HG02798 (cell line): ENCODE data around the gene AANAT.
A peak's percentile ranks its signal among the peaks of the same experiment; 100 is the strongest.

Source experiments
- ATAC-seq: cut with Tn5 transposase; IDR thresholded peaks from one replicate; pipeline ENCODE4 v1.9.1; 2021; ENCODE audit warnings: mild to moderate bottlenecking; ENCODE audit not compliant: unreplicated experiment, poor library complexity

AANAT gene

DNA sequence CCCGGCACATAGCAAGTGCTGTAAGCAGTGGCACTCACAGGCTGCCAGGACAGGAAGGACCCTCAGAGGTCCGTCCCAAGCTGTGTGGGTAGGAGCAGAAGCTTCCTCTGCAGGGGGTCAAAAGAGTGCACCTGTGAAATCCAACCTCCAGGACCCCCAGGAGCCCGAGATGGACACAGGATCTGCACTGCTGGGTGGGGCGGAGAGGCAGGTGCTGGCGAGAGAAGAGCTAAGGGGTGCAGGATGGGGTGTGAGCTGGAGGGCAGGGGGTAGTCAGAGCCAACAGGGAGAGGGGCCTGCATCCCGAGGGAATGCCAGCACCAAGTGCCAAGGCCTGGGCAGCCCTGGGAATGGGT, 650 bp upstream of the AANAT start:
- no peak for ATAC-seq

DNA sequence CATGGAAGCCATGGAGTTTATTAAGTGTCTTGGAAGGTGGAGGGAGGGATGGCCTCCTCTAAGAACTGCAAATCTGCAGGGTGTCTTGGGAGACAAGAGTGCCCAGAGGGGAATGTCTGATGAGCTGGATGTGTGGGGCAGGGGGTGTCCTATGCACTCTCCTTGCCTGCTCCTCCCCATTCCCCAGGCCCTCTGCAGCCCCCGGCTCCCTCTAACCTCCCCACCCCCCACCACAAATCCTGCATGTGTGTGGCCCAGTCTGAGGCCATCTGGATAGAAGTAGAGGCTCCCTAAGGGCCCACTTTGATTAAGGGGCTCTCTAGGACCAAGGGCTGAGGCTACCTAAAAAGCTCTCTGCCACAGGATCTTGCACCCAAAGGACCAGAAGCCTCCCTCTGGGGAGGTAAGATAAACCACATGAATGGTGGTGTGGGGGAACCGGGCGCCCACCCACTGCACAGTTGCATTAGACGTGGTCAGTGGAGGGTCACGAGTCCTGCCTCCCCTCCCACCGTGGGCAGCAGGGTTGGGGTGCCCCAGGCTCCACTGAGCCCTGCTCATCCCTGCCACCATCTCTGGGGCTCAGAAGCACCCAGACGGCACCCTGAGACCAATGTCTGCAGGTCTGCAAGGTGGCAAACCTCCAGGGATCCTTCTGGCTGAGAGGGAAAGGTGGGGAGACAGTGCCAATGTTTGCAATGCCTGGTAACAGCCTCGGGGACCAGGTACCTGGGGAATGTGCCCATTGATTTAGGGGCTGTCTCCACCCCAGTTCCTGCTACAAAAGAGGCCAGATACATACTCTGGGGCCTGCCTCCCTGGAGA, 618 bp downstream of the AANAT start:
- ATAC-seq = no peak

DNA sequence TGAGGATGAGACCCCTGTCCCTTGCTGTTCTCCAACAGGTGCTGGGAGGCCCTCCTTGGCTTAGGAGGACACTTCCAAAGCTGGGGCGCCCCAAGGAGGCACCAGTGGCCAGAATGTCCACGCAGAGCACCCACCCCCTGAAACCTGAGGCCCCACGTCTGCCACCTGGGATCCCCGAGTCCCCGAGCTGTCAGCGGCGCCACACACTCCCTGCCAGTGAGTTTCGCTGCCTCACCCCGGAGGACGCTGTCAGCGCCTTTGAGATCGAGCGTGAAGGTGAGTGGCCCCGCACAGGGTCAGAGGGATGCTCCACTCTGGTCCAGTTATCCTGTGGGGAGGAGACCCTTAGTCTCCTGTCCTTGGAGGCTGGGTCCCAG, 1.2 kb downstream of the AANAT start:
- no peak for ATAC-seq

DNA sequence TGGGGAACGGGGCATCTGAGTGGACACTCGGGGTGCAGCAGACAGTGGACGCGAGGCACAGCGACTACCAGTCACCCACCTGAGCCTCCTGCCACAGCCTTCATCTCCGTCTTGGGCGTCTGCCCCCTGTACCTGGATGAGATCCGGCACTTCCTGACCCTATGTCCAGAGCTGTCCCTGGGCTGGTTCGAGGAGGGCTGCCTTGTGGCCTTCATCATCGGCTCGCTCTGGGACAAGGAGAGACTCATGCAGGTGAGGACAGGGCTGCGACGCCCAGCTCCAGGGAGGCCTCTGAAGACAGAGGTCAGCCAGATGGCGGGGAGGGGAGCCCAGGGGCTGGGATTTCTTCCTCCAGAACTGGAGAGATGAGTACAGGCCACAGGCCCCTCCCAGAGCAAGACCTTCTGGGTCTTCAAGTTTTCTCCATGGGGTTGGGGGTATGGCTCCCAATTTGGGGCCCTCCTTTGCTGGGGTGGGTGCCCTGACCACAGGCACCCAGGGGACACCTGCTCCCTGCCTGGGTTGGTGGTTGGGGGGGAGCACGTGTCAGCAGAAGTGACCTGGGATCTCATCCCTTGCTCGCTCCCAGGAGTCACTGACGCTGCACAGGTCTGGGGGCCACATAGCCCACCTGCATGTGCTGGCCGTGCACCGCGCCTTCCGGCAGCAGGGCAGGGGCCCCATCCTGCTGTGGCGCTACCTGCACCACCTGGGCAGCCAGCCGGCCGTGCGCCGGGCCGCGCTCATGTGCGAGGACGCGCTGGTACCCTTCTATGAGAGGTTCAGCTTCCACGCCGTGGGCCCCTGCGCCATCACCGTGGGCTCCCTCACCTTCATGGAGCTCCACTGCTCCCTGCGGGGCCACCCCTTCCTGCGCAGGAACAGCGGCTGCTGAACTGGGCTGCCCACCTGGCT, 1.9 kb downstream of the AANAT start:
- no peak for ATAC-seq

DNA sequence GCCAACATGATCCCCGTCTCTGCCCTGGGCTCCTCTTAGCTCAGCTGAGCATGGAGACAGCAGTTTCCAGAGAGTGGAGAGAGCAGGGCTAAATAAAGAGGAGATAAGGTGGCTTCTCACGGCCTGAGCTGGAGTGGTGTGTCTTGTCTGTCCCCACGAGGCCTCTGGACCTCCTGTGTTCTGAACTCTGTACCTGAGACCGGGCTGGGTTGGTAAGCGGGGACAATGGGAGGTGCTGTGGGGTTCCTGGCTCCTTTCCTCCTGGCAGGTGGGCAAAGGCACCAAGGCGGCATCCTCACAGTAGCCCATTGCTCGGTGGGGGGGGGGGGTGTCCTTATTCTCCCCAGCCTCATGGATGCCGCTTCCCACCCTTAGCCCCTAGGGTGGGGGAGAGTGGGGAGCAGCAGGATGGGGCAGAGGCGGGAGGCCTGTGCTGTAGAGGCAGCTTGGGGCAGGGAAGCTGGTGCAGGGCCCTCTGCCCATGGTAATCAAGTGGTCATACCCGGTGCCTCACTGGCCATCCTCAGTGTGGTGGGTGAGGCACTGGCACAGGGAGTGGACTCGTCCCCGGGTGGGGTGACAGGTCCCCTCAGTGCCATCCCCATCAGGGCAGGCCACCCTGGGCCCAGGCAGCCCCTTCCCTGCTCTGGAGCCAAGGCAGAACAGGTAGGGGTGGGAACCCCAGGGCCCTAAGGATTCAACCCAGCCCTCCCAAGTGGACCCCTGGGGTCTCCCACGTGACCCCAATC, 2.8 kb downstream of the AANAT start:
- no peak for ATAC-seq

DNA sequence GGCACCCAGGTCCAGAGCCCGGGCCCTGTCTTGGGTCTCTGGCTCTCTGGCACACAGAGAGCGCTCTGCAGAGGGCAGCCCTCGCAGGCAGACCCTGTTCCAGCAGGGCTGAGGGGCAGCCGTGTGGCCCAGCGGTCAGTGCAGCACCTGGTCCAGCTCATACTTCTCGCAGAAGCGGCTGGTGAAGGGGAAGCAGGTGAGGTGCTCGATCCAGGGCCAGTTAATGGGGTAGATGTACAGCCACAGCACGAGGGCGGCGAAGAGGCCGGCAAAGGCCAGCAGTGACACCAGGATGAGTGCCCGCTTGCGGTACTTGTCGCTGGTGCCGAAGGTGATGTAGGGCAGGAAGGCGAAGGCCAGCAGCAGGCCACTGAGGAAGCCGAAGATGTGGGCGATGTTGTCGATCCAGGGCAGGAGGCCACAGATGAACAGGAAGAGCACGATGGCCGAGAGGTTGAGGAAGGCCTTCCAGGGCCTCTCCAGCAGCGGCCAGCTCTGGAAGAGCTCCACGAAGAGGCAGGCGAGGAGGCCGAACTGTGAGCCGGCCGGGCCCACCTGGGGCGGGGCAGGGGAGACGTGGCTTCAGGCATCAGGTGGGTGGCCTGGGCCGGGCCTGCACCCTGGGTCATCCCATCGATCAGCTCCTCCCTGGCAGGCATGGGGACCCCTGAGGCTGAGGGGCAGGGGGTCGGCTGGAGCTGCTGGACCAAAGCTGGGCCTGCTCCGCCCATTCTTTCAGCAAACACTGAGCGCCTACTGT, 4.3 kb downstream of the AANAT start:
- no peak for ATAC-seq

DNA sequence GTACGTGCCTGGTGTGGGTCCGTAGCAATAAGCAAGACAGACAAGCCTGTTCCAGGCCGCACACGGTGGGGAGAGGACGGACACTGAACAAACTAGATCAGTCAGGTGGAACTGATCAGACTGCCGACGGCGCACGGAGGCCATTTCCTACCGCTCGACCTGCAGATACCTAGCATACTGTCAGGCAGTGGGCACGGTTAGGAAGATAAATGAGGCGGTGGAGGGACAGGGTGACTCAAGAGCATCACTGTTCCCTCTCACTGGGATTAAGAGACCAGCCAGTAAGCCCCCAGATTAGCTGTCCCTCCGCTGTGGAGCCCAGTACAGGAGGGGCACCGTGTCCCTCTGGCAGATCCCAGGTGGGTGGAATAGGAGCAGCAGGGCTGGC, 4.8 kb downstream of the AANAT start:
- no peak for ATAC-seq

DNA sequence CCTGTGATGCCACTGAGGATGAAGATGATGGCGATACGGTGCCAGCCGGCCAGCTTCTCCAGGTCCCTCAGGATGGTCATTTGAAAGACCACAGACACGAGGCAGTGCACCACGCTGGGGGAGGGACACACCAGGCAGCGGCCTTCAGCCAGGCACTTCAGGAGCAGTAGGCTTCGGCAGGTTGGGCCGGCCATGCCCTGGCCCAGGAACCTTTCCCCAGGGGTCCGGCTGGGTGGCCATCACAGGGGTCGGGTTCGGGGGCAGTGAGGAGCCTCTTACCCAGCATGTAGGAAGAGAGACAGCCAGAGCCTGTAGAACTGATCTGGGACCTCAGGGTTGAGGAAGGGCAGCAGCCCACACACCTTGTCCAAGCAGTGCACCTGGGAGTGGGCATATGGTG, 5.3 kb downstream of the AANAT start:
- ATAC-seq = no peak

DNA sequence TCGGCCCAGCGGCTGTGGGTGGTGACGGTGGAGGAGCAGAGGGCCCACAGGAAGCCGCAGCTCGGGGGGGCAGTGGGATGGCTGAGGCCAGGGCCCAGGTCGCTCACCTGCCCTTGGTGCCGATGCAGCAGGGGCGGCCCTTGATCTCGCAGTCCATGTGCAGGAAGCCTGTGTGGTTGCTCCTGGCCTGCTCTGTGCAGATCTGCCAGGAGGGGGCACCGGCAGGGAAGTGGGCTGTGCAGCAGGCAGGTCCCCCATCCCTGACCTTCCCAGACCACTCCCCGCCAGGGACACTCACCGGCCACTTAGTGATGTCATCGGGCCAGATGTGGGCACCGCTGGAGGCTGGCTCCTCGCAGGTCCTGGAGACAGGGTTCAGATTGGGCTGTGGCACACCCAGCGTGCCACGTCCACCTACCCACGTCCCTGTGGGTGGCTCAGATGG, 6.2 kb downstream of the AANAT start:
- ATAC-seq = no peak

DNA sequence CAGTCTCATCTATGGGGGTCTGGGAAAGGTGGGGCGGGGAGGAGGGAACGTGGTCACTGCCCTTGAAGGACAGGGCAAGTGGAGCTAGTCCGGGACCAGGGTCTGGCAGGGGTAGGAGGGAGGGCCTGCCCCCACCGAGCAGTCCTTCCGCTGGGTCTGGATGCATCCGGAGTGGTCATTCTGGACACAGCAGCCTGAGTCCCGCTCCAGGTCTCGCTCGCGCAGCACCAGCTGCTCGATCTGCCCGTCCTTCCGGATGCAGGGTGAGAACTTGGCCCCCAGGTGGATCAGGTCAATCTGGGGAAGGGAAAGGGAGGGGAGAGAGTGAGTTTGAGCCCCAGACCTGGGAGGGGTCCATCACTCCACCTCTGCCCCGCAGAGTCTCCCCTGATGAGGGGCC, 6.8 kb downstream of the AANAT start:
- no peak for ATAC-seq

DNA sequence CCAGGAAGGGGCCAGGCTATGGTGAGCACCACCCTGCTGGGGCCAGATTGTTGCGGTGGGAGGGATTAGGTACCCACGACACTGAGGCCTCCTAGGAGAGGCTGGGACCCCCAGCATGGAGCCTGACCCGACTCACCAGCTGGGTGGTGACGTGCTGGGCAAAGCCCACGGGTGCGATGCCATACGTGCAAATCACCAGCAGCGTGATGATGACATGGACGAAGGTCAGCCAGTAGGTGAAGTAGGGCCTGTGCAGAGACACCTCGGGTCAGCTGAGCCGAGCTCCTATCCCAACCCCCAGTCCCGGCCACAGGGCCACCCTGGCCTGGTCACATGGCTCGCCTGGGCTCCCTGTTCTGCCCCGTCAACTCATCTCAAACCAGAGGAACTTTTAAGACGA, 7.5 kb downstream of the AANAT start:
- ATAC-seq = no peak

DNA sequence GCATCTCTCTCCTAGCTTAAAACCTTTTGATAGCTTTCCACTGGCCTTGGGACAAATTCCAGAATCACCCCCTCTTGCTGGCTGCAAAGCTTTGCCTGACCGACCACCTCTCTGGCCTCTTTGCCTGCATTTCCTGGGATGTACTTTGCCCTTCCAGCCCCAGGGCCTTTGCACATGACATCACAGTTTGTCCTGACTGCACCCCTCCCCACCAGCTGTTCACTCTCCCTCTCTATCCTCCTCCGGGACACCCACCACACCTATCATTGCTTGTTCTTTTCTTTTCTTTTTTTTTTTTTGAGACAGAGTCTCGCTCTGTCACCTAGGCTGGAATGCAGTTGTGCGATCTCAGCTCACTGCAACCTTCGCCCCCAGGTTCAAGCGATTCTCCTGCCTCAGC, 7.9 kb downstream of the AANAT start:
- ATAC-seq = no peak

DNA sequence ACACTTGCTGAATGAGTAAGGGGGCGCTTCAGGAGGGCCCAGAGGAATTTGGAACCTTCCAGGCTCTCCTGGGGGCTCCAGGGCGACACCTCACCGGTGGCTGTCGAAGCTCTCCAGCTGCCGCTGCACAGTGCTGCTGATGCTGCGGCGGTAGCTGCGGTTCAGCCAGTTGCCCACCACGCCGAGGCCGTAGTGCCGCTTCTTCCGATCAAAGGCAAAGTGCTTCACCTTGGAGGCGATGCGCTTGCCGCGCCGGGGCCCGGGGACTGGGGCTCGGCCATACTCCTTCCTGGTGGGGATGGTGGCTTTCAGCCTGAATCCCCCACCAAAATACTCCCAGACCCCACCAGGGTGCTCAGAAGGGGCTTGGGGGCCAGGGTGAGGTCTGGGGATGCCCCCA, 9.3 kb downstream of the AANAT start:
- no peak for ATAC-seq

DNA sequence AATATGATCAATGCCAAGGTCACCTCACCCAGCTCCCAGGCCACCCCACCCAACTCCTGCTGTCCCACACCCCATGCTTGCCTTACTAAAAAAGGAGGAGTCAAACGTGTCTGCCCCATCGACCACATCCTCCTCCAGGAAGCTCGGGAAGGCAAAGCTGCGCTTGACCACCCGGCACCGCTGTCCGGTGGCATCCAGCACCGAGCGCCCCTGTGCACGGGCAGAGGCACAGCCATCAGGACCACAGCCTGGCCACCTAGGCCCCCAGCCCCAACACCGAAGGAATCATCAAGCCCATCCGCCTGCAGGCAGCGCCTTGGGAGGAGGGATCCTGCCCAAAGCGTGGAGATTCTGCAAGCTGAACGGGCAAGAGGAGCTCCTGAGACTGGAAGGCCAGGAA, 10.2 kb downstream of the AANAT start:
- ATAC-seq = no peak

DNA sequence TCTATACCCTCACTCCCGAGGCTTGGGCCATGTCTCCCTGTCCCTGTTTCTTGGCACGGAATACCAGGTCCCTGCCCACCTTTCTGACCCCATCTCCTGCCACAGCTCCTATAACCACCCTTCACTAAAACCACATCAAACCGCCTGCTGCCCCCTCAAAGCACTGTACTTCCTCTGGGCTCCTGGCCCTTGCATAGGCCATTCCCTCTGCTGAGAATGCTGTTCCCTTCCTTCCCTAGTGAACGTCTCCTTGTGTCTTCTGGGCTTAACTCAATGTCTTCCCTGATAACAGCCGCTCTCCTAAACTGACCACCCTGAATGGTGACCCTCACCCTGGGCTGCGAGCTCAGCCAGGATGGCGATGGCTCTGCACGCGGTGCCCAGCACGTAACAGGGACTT, 10.7 kb downstream of the AANAT start:
- no peak for ATAC-seq

DNA sequence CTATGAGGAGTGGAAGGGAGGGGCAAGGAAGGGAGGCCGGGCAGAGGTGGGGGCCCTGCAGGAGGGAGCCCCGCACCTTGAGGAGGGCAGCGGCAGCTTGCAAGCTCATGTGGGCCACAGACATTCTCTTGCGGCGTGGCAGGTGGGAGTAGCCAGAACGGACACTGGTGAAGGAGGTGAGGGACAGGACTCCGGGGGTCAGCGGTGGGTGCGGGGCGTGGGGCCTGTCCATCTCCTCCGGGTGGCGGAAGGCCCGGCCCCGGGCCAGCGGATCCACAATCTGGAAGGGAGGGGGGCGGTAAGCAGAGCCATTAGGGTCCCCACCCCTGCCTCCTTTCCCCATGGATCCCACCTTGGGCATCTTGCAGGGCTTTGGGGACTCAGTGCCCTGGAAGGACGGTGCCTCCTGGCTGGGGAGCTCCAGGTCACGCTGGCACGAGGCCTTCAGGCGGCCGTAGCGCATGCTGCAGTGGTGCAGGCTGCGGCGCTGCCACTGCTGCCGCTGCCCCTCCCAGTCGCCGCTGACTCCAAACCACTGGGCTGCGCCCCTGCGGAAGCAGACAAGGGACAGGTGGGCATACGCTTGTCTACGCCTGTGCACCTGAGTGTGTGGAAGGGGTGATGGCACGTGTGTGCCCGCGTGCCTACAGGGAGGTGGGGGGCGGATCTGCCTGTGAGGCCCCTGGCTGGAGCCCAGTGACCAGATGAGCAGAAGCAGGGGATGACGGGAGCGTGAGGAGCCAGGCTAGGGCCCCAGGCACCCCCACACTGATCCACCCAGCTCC, 11.5 kb downstream of the AANAT start:
- ATAC-seq = no peak

DNA sequence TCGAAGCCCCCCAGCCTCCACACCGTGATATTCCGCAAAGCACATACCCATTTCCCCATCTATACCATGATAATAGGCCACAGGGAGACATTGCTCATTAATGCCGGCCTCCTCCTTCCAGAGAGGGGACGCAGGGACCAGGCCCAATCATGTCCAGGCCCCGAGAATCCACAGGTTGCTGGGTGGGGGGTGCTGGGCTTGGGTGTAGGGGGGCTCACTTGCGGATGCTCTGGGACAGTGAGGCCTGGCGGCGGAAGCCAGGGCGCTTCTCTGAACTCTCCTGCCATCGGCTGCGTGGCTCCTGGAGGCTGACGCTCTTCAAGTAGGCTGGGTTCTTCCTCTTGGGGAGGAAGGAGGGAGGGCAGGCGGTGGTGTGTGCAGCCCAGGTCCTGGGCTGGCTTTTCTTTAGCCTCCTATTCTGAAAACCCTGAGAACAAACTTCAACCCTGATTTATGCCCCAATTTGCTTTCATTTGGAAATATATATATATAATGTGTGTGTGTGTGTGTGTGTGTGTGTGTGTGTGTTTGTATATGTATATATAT, 12.2 kb downstream of the AANAT start:
- ATAC-seq = no peak

DNA sequence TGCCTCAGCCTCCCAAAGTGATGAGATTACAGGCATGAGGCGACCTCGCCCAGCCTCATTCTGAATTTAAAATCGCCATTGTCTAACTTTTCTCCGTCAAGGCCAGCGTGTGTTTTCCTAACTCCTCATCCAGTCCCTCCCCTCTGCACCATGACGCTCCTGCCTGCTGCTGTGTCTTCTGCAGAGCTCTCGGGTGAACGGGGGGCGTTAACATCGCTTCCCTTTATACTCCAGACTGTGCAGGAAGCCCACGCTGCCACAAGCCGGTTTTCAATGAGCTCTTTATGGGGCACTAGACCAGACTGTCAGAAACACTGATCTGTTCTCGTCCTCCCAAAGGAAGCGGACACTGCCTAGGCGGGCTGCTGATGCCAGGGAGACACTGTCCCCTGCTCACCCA, 13.2 kb downstream of the AANAT start:
- ATAC-seq = peak; percentile 2

DNA sequence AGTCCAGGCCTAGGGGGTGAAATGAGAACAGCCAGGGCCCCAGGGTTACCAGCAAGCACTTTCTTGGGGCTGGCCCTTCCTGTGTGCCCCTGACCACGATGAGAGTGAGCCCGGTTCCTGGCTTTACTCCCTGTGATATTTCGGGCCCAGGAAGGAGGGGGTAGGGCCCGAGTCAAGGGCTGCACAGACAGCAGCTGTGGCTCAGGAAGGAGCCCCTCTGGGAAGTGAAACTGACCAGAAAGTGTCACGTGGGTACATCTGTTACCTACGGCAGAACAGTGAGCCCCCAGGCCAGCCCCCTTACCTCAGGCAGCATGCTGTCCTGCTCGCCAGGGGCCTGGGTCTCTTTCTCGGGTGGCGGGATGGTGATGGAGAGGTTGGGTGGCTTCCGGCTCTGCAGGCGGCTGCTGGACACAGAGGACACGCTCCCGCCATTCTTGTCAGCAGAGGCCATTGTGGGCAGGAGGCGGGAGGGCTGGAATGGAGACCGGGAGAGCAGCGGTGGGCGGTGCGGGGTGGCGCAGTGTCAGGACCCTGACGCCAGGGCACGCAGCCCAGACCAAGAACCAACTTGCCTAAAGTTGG, 13.8 kb downstream of the AANAT start:
- ATAC-seq = peak; percentile 64
